ENCODE measurements around the gene IKZF3.

GRCh38 chr17:39831588-39831987 lies 32.5 kb downstream of the IKZF3 start:
- no peak for TF ChIP-seq POLR2A (IDR thresholded peaks at IDR 0.05)
- TF ChIP-seq, protein P1, sequence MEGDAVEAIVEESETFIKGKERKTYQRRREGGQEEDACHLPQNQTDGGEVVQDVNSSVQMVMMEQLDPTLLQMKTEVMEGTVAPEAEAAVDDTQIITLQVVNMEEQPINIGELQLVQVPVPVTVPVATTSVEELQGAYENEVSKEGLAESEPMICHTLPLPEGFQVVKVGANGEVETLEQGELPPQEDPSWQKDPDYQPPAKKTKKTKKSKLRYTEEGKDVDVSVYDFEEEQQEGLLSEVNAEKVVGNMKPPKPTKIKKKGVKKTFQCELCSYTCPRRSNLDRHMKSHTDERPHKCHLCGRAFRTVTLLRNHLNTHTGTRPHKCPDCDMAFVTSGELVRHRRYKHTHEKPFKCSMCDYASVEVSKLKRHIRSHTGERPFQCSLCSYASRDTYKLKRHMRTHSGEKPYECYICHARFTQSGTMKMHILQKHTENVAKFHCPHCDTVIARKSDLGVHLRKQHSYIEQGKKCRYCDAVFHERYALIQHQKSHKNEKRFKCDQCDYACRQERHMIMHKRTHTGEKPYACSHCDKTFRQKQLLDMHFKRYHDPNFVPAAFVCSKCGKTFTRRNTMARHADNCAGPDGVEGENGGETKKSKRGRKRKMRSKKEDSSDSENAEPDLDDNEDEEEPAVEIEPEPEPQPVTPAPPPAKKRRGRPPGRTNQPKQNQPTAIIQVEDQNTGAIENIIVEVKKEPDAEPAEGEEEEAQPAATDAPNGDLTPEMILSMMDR (IDR thresholded peaks at IDR 0.05), result no peak
